Ovary (tissue), 9 donors: ENCODE results near the gene KCNIP3. TPM values are rescaled to one million over a fixed set of nuclear protein-coding genes. Genes with fewer than 3 reads are reported as not detected.

Experiments used
- DNase-seq, 5 donors: peaks; one replicate each; pipeline ENCODE4 v3.0.0-alpha.2; 2019 to 2020
- H3K27ac ChIP-seq, 2 donors: fragments of 200-600 bp; one replicate each; pipeline versions ENCODE4 v1.5.1 to v1.8.0; 2019 to 2022
- H3K27me3 ChIP-seq: fragments of 200-600 bp; one replicate; pipeline ENCODE4 v1.8.0; 2022
- H3K36me3 ChIP-seq: fragments of 200-600 bp; sonication (generic); one replicate; pipeline ENCODE4 v1.5.1; 2019
- H3K4me1 ChIP-seq: one replicate; pipeline ENCODE4 v1.8.1; 2013; ENCODE audit warnings: mild to moderate bottlenecking, moderate library complexity; ENCODE audit not compliant: insufficient read depth
- H3K4me3 ChIP-seq: fragments of 200-600 bp; sonication (generic); one replicate; pipeline ENCODE4 v1.5.1; 2017
- H3K9me3 ChIP-seq, 2 donors: fragments of 200-600 bp in 1 of 2; sonication (generic) in 1 of 2; one replicate each; pipeline versions ENCODE4 v1.5.1 to v1.8.1; 2013 to 2019; ENCODE audit warnings: mild to moderate bottlenecking in 1 of 2, moderate library complexity in 1 of 2
- CTCF ChIP-seq, 3 donors: fragments of 450-650 bp in 2 of 3; fragments of 200-600 bp in 1 of 3; IDR thresholded peaks; one replicate each; pipeline versions ENCODE4 v1.5.1 to v1.8.0; 2016 to 2022; ENCODE audit warnings: antibody characterized with exemption in 3 of 3, mild to moderate bottlenecking in 1 of 3
- EP300 ChIP-seq: sonication (generic); formaldehyde crosslinking; IDR thresholded peaks from one replicate; pipeline ENCODE4 v1.6.1; 2017; ENCODE audit warnings: antibody characterized with exemption
- POLR2A ChIP-seq: fragments of 450-650 bp; IDR thresholded peaks from one replicate; pipeline ENCODE4 v1.6.1; 2017; ENCODE audit warnings: antibody characterized with exemption, mild to moderate bottlenecking, moderate library complexity
- WGBS, 3 donors: extraction: QIAGEN DNeasy Blood & Tissue Kit in 1 of 3; methylation state at CpG; one replicate each; pipeline versions ENCODE4 v1.1.5 to v1.1.7; 2013 to 2017; 5-methylcytosine and 5-hydroxymethylcytosine counted together
- intact Hi-C, 4 donors: fragments of 100-400 bp; cut with DNase I; formaldehyde crosslinking; loops; one replicate each; pipeline versions ENCODE4 v1.11.0 to v1.15.1; 2022 to 2023
- polyA plus RNA-seq, 2 donors: library from polyadenylated mRNA; stranded (reverse); fragments of 200-250 nt in 1 of 2; fragments of 350-450 nt in 1 of 2; fragmentation: Illumina TruSeq in 1 of 2; extraction: RNeasy Lipid Tissue Mini Kit (QIAGEN cat#74804) in 1 of 2; gene quantifications; one replicate each; pipeline ENCODE4 v1.2.3, GENCODE V29; 2013 to 2014
- total RNA-seq, 7 donors: library from RNA; depleted of rRNA in 2 of 7; stranded (reverse); fragments of >200 nt in 2 of 7; fragmentation: NEBNext Ultra II Directional in 3 of 7; extraction: Animal tissue kit (Norgen Biotek cat#: 25700) in 3 of 7; gene quantifications; one replicate each; pipeline versions ENCODE4 v1.1.0 to v1.2.4, GENCODE V29; 2016 to 2023
- donor health status: DM: no; HTN: no; CAD: no; lungs with moderate emphysema.
- donor health status: DM: no; HTN: no; CAD: no.
- donor health status: Bipolar disorder and iron deficiency.
- donor health status: DM: yes; HTN: yes; CAD: no.
- donor health status: DM: no; HTN: no; CAD: no.
- donor health status: DM: yes; HTN: yes; CAD: no.

The KCNIP3 gene
- total and polyA plus RNA-seq, 9 donors, result 2.2 to 26.0 (median 11.7) TPM

- no peak overlapping the region for H3K4me3 ChIP-seq
- H3K4me1 ChIP-seq, result no peaks in the 10 kb centered on the region
- no peak for DNase-seq
- intact Hi-C loops, result no loop called here
- no peaks in the 10 kb centered on the region for H3K9me3 ChIP-seq
- WGBS, 3 donors, result 81 to 86% (median 82%) methylated on average over 16 of the region's 16 CpGs
- TF ChIP-seq EP300, result no peak
- no peak for TF ChIP-seq CTCF (IDR thresholded peaks at IDR 0.05)
- TF ChIP-seq POLR2A, result no peak
- no peak overlapping the region for H3K27ac ChIP-seq
- H3K36me3 ChIP-seq, result no peaks in the 10 kb centered on the region
- no peaks in the 10 kb centered on the region for H3K27me3 ChIP-seq
Measured at GRCh38 chr2:95313296-95314131, 16.4 kb downstream of the KCNIP3 start.

GRCh38 chr2:95314598-95314963 lies 17.4 kb downstream of the KCNIP3 start:
- Histone ChIP-seq H3K9me3 (no peaks in the 10 kb centered on the region), H3K4me3 (no peak overlapping the region), H3K4me1 (no peaks in the 10 kb centered on the region), H3K27me3 (no peaks in the 10 kb centered on the region), H3K36me3 (no peaks in the 10 kb centered on the region), H3K27ac (no peak overlapping the region)
- TF ChIP-seq EP300 (no peak), CTCF (IDR thresholded peaks at IDR 0.05) (no peak), POLR2A (no peak)
- intact Hi-C loops, result no loop called here
- WGBS, 3 donors, result 73 to 83% (median 76%) methylated on average over 11 of the region's 11 CpGs
- DNase-seq, result no peak

- no peak overlapping the region for H3K4me3 ChIP-seq
- no peaks in the 10 kb centered on the region for H3K36me3 ChIP-seq
- DNase-seq, result no peak
- H3K27me3 ChIP-seq, result no peaks in the 10 kb centered on the region
- intact Hi-C loops, result no loop called here
- H3K27ac ChIP-seq, result no peak overlapping the region
- no peaks in the 10 kb centered on the region for H3K9me3 ChIP-seq
- TF ChIP-seq POLR2A, result no peak
- no peak for TF ChIP-seq EP300
- no peak for TF ChIP-seq CTCF (IDR thresholded peaks at IDR 0.05)
- 57 to 68% (median 61%) methylated on average over 16 of the region's 16 CpGs for WGBS, 3 donors
- H3K4me1 ChIP-seq, result no peaks in the 10 kb centered on the region
Measured at GRCh38 chr2:95314964-95315611, 17.9 kb downstream of the KCNIP3 start.

- H3K4me3 ChIP-seq, result no peak overlapping the region
- WGBS, 3 donors, result 80 to 87% (median 83%) methylated on average over 19 of the region's 19 CpGs
- no peaks in the 10 kb centered on the region for H3K36me3 ChIP-seq
- no peaks in the 10 kb centered on the region for H3K27me3 ChIP-seq
- no peak overlapping the region for H3K27ac ChIP-seq
- TF ChIP-seq CTCF (IDR thresholded peaks at IDR 0.05), result no peak
- no peak for TF ChIP-seq POLR2A
- no peak for TF ChIP-seq EP300
- no peaks in the 10 kb centered on the region for H3K4me1 ChIP-seq
- DNase-seq, result no peak
- no peaks in the 10 kb centered on the region for H3K9me3 ChIP-seq
- intact Hi-C loops, result no loop called here
Measured at GRCh38 chr2:95315801-95316411, 18.8 kb downstream of the KCNIP3 start.
